Spleen (tissue), 7 donors: ENCODE results near the gene TFE3.

Experiments used
- CTCF ChIP-seq, 11 experiments: fragments of 200-600 bp in 7 of 11; fragments of 450-650 bp in 4 of 11; sonication (generic) in 4 of 11; IDR thresholded peaks in 8 of 11; conservative IDR thresholded peaks in 3 of 11; 1 replicate in 7 of 11; 2 replicates in 4 of 11; pipeline versions ENCODE4 v1.4.0 to v1.8.0; 2016 to 2021; ENCODE audit warnings: antibody characterized with exemption in 11 of 11, inconsistent platforms in 4 of 11, mild to moderate bottlenecking in 1 of 11
- POLR2A ChIP-seq, 3 donors: fragments of 450-650 bp; IDR thresholded peaks; one replicate each; pipeline ENCODE4 v1.5.1; 2017; ENCODE audit warnings: antibody characterized with exemption in 3 of 3, mild to moderate bottlenecking in 1 of 3
- POLR2AphosphoS5 ChIP-seq, 3 donors: sonication (generic); formaldehyde crosslinking; IDR thresholded peaks; one replicate each; pipeline ENCODE4 v1.5.1; 2017; ENCODE audit warnings: antibody characterized with exemption in 3 of 3
- donor health status: DM: no; HTN: no; CAD: no; lungs with moderate emphysema.
- donor health status: DM: no; HTN: no; CAD: no.
- donor health status: DM: no; HTN: no; CAD: no.

- TF ChIP-seq CTCF (IDR thresholded peaks at IDR 0.05 in 8 of 11, conservative IDR thresholded peaks at IDR 0.05 in 3 of 11) = no peak
- TF ChIP-seq POLR2A (IDR thresholded peaks at IDR 0.05) = no peak
- TF ChIP-seq POLR2AphosphoS5 (IDR thresholded peaks at IDR 0.05) = no peak
Observed at GRCh38 chrX:48997455-48997854, 45.7 kb downstream of the TFE3 start.
